A549 (cell line): Measurements from ENCODE around the gene GIMAP7.
"Not testable (repeated sequence)": the region's sequence is repeated elsewhere in the genome, so short reads cannot be mapped to it uniquely, and the experiment has no call there.

ENCODE experiments used
- BHLHE40 ChIP-seq: IDR thresholded peaks from 2 replicates; pipeline ENCODE4 v1.6.1; 2012; ENCODE audit warnings: low read depth, low read length, inconsistent platforms
- CEBPB ChIP-seq, 2 experiments: fragments of >200 bp in 1 of 2; sonication (Bioruptor Twin) in 1 of 2; formaldehyde crosslinking in 1 of 2; IDR thresholded peaks; 2 replicates each; pipeline ENCODE4 v1.6.1; 2012 to 2016
- CHD2 ChIP-seq: fragments of 150-350 bp; IDR thresholded peaks from 2 replicates; pipeline ENCODE4 v1.6.1; 2014; ENCODE audit warnings: low read length; ENCODE audit not compliant: partially characterized antibody
- EP300 ChIP-seq, 2 experiments: fragments of >200 bp; sonication (Bioruptor Twin); formaldehyde crosslinking; IDR thresholded peaks; 2 replicates in 1 of 2; 3 replicates in 1 of 2; pipeline ENCODE4 v1.6.1; 2016 to 2017
- ESRRA ChIP-seq: fragments of 150-350 bp; IDR thresholded peaks from 2 replicates; pipeline ENCODE4 v1.6.1; 2014; ENCODE audit warnings: mild to moderate bottlenecking, low read length, borderline replicate concordance
- HDAC2 ChIP-seq: fragments of 200-600 bp; sonication (generic); IDR thresholded peaks from 2 replicates; pipeline ENCODE4 v1.6.1; 2016
- KDM5A ChIP-seq: fragments of 200-600 bp; sonication (generic); IDR thresholded peaks from 2 replicates; pipeline ENCODE4 v1.6.1; 2016; ENCODE audit warnings: antibody characterized with exemption, mild to moderate bottlenecking
- POLR2A ChIP-seq: IDR thresholded peaks from 2 replicates; pipeline ENCODE4 v1.6.1; 2012; ENCODE audit warnings: mild to moderate bottlenecking, low read length
- POLR2AphosphoS2 ChIP-seq: conservative IDR thresholded peaks from 2 replicates; pipeline ENCODE4 v1.6.1; 2012; ENCODE audit warnings: low read length, improper control_type of control experiment, inconsistent platforms
- RFX5 ChIP-seq: fragments of 450-650 bp; IDR thresholded peaks from 2 replicates; pipeline ENCODE4 v1.7.1; 2014; ENCODE audit warnings: antibody characterized with exemption, mild to moderate bottlenecking, moderate library complexity
- SMC3 ChIP-seq: fragments of >200 bp; sonication (Bioruptor Twin); formaldehyde crosslinking; IDR thresholded peaks from 3 replicates; pipeline ENCODE4 v1.6.1; 2018; ENCODE audit warnings: inconsistent platforms
- TF ChIP-seq, protein P1 (sequence below): fragments of >200 bp; sonication (Bioruptor Twin); formaldehyde crosslinking; IDR thresholded peaks from 3 replicates; pipeline ENCODE4 v1.5.1; 2016
- TF ChIP-seq, protein P2 (sequence below): fragments of 200-600 bp; sonication (generic); IDR thresholded peaks from 2 replicates; pipeline ENCODE4 v1.6.1; 2016; ENCODE audit warnings: antibody characterized with exemption, mild to moderate bottlenecking, moderate library complexity
- TF ChIP-seq, protein P3 (sequence below): fragments of 150-350 bp; IDR thresholded peaks from 2 replicates; pipeline ENCODE4 v1.6.1; 2014; ENCODE audit warnings: low read depth, mild to moderate bottlenecking, low read length

DNA sequence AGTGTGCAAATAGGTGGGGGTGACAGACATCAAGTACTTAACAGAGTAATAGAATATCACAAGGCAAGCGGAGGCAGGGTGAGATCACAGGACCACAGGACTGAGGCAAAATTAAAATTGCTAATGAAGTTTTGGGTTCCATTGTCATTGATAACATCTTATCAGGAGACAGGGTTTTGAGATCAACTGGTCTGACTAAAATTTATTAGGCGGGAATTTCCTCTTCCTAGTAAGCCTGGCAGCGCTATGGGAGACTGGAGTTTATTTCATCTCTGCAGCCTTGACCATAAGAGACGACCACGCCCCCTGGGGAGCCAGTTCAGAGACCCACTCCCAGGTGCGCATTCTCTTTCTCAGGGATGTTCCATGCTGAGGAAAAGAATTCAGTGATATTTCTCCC lies 8.3 kb downstream of the GIMAP7 start:
- TF ChIP-seq, protein P1, sequence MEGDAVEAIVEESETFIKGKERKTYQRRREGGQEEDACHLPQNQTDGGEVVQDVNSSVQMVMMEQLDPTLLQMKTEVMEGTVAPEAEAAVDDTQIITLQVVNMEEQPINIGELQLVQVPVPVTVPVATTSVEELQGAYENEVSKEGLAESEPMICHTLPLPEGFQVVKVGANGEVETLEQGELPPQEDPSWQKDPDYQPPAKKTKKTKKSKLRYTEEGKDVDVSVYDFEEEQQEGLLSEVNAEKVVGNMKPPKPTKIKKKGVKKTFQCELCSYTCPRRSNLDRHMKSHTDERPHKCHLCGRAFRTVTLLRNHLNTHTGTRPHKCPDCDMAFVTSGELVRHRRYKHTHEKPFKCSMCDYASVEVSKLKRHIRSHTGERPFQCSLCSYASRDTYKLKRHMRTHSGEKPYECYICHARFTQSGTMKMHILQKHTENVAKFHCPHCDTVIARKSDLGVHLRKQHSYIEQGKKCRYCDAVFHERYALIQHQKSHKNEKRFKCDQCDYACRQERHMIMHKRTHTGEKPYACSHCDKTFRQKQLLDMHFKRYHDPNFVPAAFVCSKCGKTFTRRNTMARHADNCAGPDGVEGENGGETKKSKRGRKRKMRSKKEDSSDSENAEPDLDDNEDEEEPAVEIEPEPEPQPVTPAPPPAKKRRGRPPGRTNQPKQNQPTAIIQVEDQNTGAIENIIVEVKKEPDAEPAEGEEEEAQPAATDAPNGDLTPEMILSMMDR = not testable (repeated sequence)
- TF ChIP-seq, protein P2, sequence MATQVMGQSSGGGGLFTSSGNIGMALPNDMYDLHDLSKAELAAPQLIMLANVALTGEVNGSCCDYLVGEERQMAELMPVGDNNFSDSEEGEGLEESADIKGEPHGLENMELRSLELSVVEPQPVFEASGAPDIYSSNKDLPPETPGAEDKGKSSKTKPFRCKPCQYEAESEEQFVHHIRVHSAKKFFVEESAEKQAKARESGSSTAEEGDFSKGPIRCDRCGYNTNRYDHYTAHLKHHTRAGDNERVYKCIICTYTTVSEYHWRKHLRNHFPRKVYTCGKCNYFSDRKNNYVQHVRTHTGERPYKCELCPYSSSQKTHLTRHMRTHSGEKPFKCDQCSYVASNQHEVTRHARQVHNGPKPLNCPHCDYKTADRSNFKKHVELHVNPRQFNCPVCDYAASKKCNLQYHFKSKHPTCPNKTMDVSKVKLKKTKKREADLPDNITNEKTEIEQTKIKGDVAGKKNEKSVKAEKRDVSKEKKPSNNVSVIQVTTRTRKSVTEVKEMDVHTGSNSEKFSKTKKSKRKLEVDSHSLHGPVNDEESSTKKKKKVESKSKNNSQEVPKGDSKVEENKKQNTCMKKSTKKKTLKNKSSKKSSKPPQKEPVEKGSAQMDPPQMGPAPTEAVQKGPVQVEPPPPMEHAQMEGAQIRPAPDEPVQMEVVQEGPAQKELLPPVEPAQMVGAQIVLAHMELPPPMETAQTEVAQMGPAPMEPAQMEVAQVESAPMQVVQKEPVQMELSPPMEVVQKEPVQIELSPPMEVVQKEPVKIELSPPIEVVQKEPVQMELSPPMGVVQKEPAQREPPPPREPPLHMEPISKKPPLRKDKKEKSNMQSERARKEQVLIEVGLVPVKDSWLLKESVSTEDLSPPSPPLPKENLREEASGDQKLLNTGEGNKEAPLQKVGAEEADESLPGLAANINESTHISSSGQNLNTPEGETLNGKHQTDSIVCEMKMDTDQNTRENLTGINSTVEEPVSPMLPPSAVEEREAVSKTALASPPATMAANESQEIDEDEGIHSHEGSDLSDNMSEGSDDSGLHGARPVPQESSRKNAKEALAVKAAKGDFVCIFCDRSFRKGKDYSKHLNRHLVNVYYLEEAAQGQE = not testable (repeated sequence)
- TF ChIP-seq HDAC2; ESRRA; CHD2; EP300 (IDR thresholded peaks at IDR 0.05); POLR2AphosphoS2; KDM5A; RFX5; POLR2A; SMC3; CEBPB (IDR thresholded peaks at IDR 0.05); BHLHE40: not testable (repeated sequence)
- TF ChIP-seq, protein P3, sequence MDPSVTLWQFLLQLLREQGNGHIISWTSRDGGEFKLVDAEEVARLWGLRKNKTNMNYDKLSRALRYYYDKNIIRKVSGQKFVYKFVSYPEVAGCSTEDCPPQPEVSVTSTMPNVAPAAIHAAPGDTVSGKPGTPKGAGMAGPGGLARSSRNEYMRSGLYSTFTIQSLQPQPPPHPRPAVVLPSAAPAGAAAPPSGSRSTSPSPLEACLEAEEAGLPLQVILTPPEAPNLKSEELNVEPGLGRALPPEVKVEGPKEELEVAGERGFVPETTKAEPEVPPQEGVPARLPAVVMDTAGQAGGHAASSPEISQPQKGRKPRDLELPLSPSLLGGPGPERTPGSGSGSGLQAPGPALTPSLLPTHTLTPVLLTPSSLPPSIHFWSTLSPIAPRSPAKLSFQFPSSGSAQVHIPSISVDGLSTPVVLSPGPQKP = not testable (repeated sequence)
